Mucosa of gallbladder (tissue), 1 donor: ENCODE measurements around the gene PGAP6. TPM values are rescaled to one million over a fixed set of nuclear protein-coding genes. Genes with fewer than 3 reads are reported as not detected.
A peak's percentile ranks its signal among the peaks of the same experiment; 100 is the strongest.
"Not testable (repeated sequence)": the region's sequence is repeated elsewhere in the genome, so short reads cannot be mapped to it uniquely, and the experiment has no call there.

Source experiments
- DNase-seq: peaks from one replicate; pipeline ENCODE4 v3.0.0-alpha.2; 2020; ENCODE audit warnings: low spot score
- total RNA-seq: library from RNA; stranded (reverse); gene quantifications from one replicate; pipeline ENCODE4 v1.2.1, GENCODE V29; 2021
- donor health status: DM: no; HTN: no; CAD: no.

PGAP6 gene
- total RNA-seq, 1 donor from 2014 or later: 85.7 TPM

DNA sequence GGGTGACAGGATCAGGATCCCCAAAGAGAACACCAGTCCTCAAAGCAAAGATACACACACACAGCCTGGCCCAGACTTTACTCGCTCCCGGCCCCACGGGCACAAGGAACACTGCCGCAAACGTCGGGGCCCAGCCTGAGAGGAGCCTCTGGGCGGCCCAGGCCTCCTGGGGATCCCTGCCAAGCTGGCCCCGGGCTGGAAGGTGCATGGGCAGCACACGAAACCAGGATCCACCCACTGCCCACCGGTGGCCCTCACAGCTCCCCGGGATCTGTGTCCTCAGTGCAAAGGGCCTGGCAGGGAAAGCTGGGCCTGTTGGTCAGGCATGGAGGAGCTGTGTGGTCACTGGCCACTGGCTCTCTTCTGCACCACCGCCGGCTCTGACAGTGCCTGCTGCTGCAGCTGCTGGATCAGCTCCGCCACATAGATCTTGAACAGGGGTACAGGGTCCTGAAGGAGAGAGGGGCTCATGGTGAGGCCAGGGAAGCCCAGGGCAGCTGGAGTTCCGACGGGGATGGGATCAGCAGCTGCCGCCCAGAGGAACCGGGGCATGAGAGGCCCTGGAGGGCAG is 14.4 kb downstream of the PGAP6 start:
- no peak for DNase-seq

GRCh38 chr16:366476-366875 is 15.3 kb downstream of the PGAP6 start:
- DNase-seq: no peak

- no peak for DNase-seq
These were observed 16.9 kb downstream of the PGAP6 start for GRCh38 chr16:364595-365491.

DNA sequence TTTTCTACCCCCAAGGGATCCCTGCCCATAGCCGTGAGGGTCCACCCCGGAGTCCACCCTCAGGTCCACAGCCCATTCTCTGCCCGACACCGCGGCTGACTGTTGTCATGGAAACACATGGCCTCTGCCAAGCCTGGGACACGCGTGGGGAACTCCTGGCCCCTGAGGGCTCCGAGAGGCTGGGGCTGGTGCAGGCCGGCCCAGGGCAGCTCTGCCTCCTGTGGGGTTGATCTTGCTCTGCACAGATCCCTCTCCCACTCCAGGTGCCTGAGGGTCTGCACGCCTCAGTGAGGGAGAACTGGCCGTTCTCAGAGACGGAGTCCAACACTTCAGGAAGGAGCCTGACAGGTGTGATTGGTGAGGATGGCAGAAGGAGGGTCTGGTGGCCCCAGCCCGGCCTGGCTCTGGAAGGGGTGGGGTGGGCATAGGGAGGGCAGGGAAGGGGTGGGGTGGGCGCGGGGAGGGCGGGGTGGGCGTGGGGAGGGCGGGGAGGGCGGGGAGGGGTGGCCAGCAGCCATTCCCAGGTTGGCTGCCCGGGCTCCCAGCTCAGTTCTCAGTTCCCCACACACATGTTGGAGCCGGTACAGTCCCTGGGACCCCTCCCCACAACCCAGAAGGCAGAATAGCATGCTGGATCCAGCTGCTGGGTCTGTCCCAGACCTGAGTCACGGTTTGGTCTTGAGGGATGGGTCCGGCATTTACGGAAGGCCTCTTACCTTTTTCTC is 17.9 kb downstream of the PGAP6 start:
- DNase-seq: no peak

GRCh38 chr16:363110-363765 is 18.5 kb downstream of the PGAP6 start:
- DNase-seq: no peak

DNA sequence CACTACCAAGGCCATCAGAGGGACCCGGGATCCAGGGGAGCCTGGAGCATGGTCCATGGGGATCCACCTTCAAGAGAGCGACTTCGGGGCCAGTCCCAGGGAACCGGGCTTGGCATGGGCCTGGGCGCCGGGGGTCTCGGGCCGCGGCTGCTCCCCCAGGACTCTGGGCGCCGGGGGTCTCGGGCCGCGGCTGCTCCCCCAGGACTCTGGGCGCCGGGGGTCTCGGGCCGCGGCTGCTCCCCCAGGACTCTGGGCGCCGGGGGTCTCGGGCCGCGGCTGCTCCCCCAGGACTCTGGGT is 19.1 kb downstream of the PGAP6 start:
- DNase-seq: not testable (repeated sequence)

- peak; percentile 68 for DNase-seq
These were observed 19.7 kb downstream of the PGAP6 start for GRCh38 chr16:361872-362701.

- no peak for DNase-seq
These were observed 20.4 kb downstream of the PGAP6 start for GRCh38 chr16:361341-361871.

DNA sequence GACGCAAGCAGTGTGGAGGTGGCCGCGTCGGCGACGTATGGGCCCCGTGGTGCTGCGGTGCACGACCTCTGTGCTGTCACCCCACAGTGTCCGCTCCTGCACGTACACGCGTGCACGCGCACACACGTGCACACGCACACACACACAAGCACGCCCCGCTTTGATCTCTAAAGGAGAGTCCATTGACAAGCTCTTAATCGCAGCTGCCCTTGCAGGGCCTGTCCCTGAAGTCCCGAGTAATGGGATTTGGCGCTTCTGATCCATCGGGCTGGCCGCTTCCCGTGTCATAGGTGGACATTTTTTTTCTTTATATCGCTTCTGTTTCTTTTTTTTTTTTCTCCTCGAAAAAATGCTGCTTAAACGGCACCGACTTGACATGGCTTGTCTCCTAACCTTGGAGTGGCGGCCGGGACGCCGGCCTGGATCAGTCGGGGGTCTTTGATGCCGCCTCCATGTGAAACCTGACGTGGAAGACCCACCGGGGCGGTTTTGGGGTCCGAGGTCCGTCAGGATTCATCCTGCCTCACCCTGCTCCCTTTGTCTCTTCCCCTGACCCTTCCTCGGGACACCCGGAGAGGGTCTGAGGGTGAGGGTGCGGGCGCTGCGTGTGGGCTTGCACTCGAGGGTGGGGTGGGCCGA is 21.0 kb downstream of the PGAP6 start:
- DNase-seq: no peak

GRCh38 chr16:359871-360697 is 21.7 kb downstream of the PGAP6 start:
- no peak for DNase-seq

GRCh38 chr16:359067-359763 is 22.6 kb downstream of the PGAP6 start:
- no peak for DNase-seq

DNA sequence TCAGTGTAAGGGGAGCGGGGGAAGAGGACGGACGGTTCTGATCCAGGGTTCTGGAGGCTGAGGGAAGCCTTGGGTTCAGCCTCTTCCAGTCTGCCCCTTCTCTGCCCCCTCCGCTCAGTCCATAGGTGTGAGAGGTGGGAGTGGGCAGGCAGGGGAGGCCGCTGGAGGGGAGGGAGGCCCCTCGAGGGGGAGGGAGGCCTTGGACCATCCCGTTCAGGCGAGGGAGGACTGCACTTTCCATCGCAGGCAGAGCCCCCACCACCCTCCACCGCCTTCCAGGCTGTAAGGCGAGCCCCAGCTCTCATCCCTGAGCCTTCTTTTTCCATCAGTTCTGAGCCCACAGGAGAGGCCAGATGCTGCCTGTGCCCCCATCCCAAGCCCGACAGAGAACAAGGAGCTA is 25.0 kb downstream of the PGAP6 start:
- DNase-seq: no peak

GRCh38 chr16:354971-355461 is 26.8 kb downstream of the PGAP6 start:
- DNase-seq: no peak

GRCh38 chr16:354291-354881 is 27.4 kb downstream of the PGAP6 start:
- no peak for DNase-seq

GRCh38 chr16:353404-354290 is 28.1 kb downstream of the PGAP6 start:
- DNase-seq: no peak

DNA sequence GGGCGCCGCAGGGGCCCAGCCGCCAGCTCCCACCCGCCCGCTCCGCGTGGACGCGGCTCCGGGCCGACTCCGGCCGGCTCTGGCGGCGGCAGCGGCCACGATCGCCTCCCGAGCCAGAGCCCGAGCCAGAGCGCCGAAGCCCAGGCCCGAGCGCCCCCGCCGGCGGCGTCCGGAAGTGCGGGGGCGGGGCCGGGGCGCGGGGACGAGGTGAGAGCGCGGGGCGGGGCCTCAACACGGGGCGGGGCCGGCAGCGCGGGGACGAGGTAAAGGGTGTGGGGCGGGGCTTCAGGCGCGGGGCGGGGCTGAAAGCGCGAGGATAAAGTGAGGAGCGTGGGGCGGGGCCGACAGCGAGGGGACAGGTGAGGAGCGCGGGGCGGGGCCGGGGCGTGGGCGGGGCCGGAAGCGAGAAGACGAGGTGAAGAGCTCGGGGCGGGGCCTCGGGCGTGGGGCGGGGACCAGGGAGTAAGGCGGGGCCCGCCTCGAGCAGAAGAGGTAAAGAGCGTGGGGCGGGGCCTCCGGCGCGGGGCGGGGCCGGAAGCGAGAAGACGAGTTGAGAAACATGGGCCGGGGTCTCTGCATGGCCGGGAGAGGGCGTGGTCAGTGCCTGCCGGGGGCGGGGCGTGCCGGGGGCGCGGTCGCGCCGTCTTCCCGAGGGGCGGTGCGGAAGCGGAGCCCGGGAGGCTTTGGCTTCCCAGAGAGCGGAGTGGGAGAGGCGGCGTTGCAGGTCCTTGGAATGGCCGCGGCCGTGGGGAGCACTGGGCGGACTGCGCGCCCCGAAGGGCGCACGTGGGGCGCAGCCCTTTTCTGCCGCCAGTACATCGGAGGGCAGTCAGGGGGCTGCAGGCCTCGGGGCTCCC is 29.0 kb downstream of the PGAP6 start, which contains the start of gene AXIN1:
TSS of gene AXIN1 (minus strand) at position 177 of the 857 bp plus-strand sequence. CDS start 5,698 bp downstream, outside the sequence.
- peak; percentile 100 for DNase-seq
